Activated T-cell treated with anti-CD3 and anti-CD28 coated beads, Interleukin-2, amount 50 U/mL, for 72 hours (primary cell): ENCODE measurements around the gene STK32B. TPM values are rescaled to one million over a fixed set of nuclear protein-coding genes. Genes with fewer than 3 reads are reported as not detected.
"Not testable (repeated sequence)": the region's sequence is repeated elsewhere in the genome, so short reads cannot be mapped to it uniquely, and the experiment has no call there.

Experiments
- ATAC-seq, 2 donors: fragments of 150-1000 bp; cut with Tn5 transposase; replicated peaks in 1 of 2; 2 replicates each; pipeline ENCODE4 v1.10.0; 2021; ENCODE audit warnings: moderate library complexity in 2 of 2, mild to moderate bottlenecking in 1 of 2
- DNase-seq, 2 donors: peaks; one replicate each; pipeline ENCODE4 v3.0.0; 2021 to 2022; ENCODE audit warnings: mixed read lengths in 1 of 2
- H3K27ac Mint-ChIP-seq: one replicate; pipeline ENCODE4 v1.8.0; 2022; ENCODE audit warnings: mild to moderate bottlenecking, moderate library complexity, mixed read lengths
- H3K27me3 Mint-ChIP-seq: one replicate; pipeline ENCODE4 v1.8.0; 2022; ENCODE audit warnings: low read depth, mixed read lengths
- H3K36me3 Mint-ChIP-seq, 2 donors: one replicate each; pipeline ENCODE4 v1.8.0; 2022; ENCODE audit warnings: mixed read lengths in 2 of 2, mild to moderate bottlenecking in 1 of 2; ENCODE audit not compliant: insufficient read depth in 2 of 2
- H3K4me1 Mint-ChIP-seq: one replicate; pipeline ENCODE4 v1.8.0; 2022; ENCODE audit warnings: low read depth, mixed read lengths
- H3K4me3 Mint-ChIP-seq, 2 donors: one replicate each; pipeline ENCODE4 v1.8.0; 2022; ENCODE audit warnings: mild to moderate bottlenecking in 2 of 2, mixed read lengths in 2 of 2, moderate library complexity in 2 of 2
- H3K9me3 Mint-ChIP-seq, 2 donors: one replicate each; pipeline ENCODE4 v1.8.0; 2022; ENCODE audit warnings: mixed read lengths in 2 of 2
- total RNA-seq, 2 donors: library from RNA; stranded (reverse); gene quantifications; one replicate each; pipeline ENCODE4 v1.2.3, GENCODE V29; 2022

Gene STK32B
- total RNA-seq, 2 donors from 2014 or later, result not detected

- Mint-ChIP-seq H3K9me3 (peaks cover 12 to 16% of the 10 kb centered on the region in 2 donors), H3K36me3 (peaks cover 0 to 4% of the 10 kb centered on the region in 2 donors), H3K4me1 (no peaks in the 10 kb centered on the region), H3K4me3 (no peak overlapping the region), H3K27me3 (no peaks in the 10 kb centered on the region), H3K27ac (no peak overlapping the region)
- no peak for ATAC-seq
- DNase-seq, result no peak
Measured at GRCh38 chr4:5222047-5222446, 170.8 kb downstream of the STK32B start.

- no peak overlapping the region for H3K27ac Mint-ChIP-seq
- no peak for DNase-seq
- no peak for ATAC-seq
- H3K4me3 Mint-ChIP-seq, result no peak overlapping the region
- H3K4me1 Mint-ChIP-seq, result no peaks in the 10 kb centered on the region
- no peaks in the 10 kb centered on the region for H3K27me3 Mint-ChIP-seq
- peaks cover 0 to 4% of the 10 kb centered on the region in 2 donors for H3K36me3 Mint-ChIP-seq
- H3K9me3 Mint-ChIP-seq, result peaks cover 12 to 16% of the 10 kb centered on the region in 2 donors
Measured at GRCh38 chr4:5222951-5223350, 171.7 kb downstream of the STK32B start.

DNA sequence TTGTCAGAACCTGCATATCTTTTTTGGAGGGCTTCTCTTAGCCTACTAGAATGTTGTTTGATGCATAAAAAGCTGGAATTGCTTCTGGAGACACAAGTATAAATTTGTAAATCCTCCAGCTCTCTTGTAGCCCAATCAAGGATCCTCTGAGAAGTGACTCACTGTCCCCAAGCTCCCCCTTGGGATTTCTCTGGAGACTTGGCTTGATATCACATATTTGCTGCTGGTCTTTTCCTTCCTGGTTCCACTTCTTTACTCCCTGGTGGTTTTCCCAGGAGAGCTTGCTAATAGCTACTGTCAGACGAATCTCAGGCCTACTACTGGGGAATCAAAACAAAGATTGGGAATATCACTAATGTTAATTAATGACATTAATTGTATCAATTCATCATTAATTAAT is 173.1 kb downstream of the STK32B start:
- no peak for DNase-seq
- Mint-ChIP-seq H3K36me3 (peaks cover 0 to 4% of the 10 kb centered on the region in 2 donors), H3K27me3 (no peaks in the 10 kb centered on the region)

GRCh38 chr4:5232549-5232948 is 181.3 kb downstream of the STK32B start:
- ATAC-seq (no peak), DNase-seq (no peak)
- peaks cover 4 to 5% of the 10 kb centered on the region in 2 donors for H3K9me3 Mint-ChIP-seq
- H3K27ac Mint-ChIP-seq, result no peak overlapping the region
- H3K36me3 Mint-ChIP-seq, result no peaks in the 10 kb centered on the region
- H3K4me1 Mint-ChIP-seq, result no peaks in the 10 kb centered on the region
- H3K27me3 Mint-ChIP-seq, result no peaks in the 10 kb centered on the region
- no peak overlapping the region for H3K4me3 Mint-ChIP-seq

More for the DNA sequence above, 173.1 kb downstream of the STK32B start:
- ATAC-seq, result no peak
- peaks cover 12 to 16% of the 10 kb centered on the region in 2 donors for H3K9me3 Mint-ChIP-seq
- H3K27ac Mint-ChIP-seq, result no peak overlapping the region
- H3K4me1 Mint-ChIP-seq, result no peaks in the 10 kb centered on the region
- no peak overlapping the region for H3K4me3 Mint-ChIP-seq

DNA sequence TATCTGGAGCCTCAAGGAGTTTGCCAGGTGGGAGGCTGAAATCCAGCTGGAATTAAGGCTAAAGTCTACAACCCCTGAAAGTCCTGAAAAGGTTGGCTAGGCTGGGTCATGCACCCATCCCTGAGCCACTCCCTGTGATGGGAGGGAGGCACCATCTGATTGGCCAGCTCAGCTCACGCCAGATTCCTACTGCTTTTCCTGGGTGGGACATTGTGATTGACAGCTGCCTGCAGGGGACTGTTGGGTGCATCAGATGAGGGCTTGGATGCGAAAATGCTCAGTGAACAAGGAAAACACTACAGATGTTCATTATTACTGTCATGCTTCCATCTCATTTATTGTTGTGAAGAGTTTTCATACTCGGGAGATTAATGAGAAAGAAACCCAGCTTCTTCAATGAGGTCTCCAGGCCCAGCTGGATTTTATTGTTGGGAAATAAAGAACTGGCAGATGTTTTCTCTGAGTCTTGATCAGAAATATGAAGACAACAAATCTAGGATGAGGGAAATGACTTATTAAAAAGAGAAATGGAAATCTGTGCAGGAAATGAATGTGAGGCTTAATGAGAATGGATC is 185.9 kb downstream of the STK32B start:
- ATAC-seq (no peak), DNase-seq (no peak)
- no peak overlapping the region for H3K27ac Mint-ChIP-seq
- peaks cover 4 to 5% of the 10 kb centered on the region in 2 donors for H3K9me3 Mint-ChIP-seq
- no peak overlapping the region for H3K4me3 Mint-ChIP-seq
- H3K27me3 Mint-ChIP-seq, result no peaks in the 10 kb centered on the region
- H3K36me3 Mint-ChIP-seq, result no peaks in the 10 kb centered on the region
- H3K4me1 Mint-ChIP-seq, result no peaks in the 10 kb centered on the region

- H3K4me1 Mint-ChIP-seq, result no peaks in the 10 kb centered on the region
- H3K9me3 Mint-ChIP-seq, result peaks cover 3% of the 10 kb centered on the region in 2 donors
Measured at GRCh38 chr4:5238173-5238572, 186.9 kb downstream of the STK32B start.

GRCh38 chr4:5247061-5247460 is 195.8 kb downstream of the STK32B start:
- H3K27me3 Mint-ChIP-seq, H3K4me3 Mint-ChIP-seq, H3K36me3 Mint-ChIP-seq, H3K27ac Mint-ChIP-seq, DNase-seq, ATAC-seq, H3K9me3 Mint-ChIP-seq, H3K4me1 Mint-ChIP-seq: not testable (repeated sequence)

More at GRCh38 chr4:5238173-5238572, 186.9 kb downstream of the STK32B start:
- ATAC-seq, result no peak
- no peaks in the 10 kb centered on the region for H3K36me3 Mint-ChIP-seq
- H3K27ac Mint-ChIP-seq, result no peak overlapping the region
- no peak for DNase-seq
- no peaks in the 10 kb centered on the region for H3K27me3 Mint-ChIP-seq
- no peak overlapping the region for H3K4me3 Mint-ChIP-seq

- Mint-ChIP-seq H3K27me3 (no peaks in the 10 kb centered on the region), H3K36me3 (no peaks in the 10 kb centered on the region), H3K9me3 (peaks cover 2 to 3% of the 10 kb centered on the region in 2 donors), H3K4me1 (peaks cover 4% of the 10 kb centered on the region), H3K27ac (no peak overlapping the region), H3K4me3 (no peak overlapping the region)
- DNase-seq (no peak), ATAC-seq (no peak)
Measured at GRCh38 chr4:5247735-5248134, 196.5 kb downstream of the STK32B start.

GRCh38 chr4:5249727-5250126 is 198.4 kb downstream of the STK32B start:
- Mint-ChIP-seq H3K27ac (peak overlapping the region; percentile 74), H3K36me3 (no peaks in the 10 kb centered on the region), H3K27me3 (no peaks in the 10 kb centered on the region), H3K9me3 (peaks cover 2 to 3% of the 10 kb centered on the region in 2 donors), H3K4me1 (peaks cover 4% of the 10 kb centered on the region), H3K4me3 (no peak overlapping the region)
- DNase-seq, result no peak
- no peak for ATAC-seq

- H3K27me3 Mint-ChIP-seq, H3K4me3 Mint-ChIP-seq, DNase-seq, ATAC-seq, H3K36me3 Mint-ChIP-seq, H3K4me1 Mint-ChIP-seq, H3K9me3 Mint-ChIP-seq, H3K27ac Mint-ChIP-seq: not testable (repeated sequence)
Measured at GRCh38 chr4:5250536-5250935, 199.3 kb downstream of the STK32B start.

GRCh38 chr4:5256421-5256820 is 205.1 kb downstream of the STK32B start:
- DNase-seq, result no peak
- ATAC-seq, result no peak
- Mint-ChIP-seq H3K36me3 (no peaks in the 10 kb centered on the region), H3K4me1 (no peaks in the 10 kb centered on the region), H3K9me3 (peaks cover 0 to 1% of the 10 kb centered on the region in 2 donors), H3K27ac (no peak overlapping the region), H3K4me3 (no peak overlapping the region), H3K27me3 (no peaks in the 10 kb centered on the region)

GRCh38 chr4:5257086-5257485 is 205.8 kb downstream of the STK32B start:
- ATAC-seq (no peak), DNase-seq (no peak)
- Mint-ChIP-seq H3K4me3 (no peak overlapping the region), H3K27ac (no peak overlapping the region), H3K4me1 (no peaks in the 10 kb centered on the region), H3K36me3 (no peaks in the 10 kb centered on the region), H3K9me3 (peaks cover 0 to 1% of the 10 kb centered on the region in 2 donors), H3K27me3 (no peaks in the 10 kb centered on the region)

DNA sequence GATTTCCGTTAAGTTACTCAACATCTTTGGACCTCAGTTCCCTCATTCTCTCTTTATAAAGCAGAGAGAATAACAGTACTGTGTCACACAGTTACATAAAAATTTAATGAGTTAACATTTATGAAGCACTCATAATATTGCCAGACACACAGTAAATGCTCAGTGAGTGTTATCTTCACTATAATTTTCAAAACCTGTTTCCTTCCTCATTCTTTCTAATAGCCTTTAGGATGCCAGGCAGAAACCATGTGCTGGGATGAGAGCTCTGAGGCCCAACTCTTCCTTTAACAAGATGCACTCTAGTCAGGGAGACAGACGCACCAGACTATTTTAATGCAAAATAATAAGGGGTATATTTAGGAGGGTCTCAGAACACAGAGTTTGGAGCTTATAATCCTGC is 208.2 kb downstream of the STK32B start:
- DNase-seq, result no peak
- no peak overlapping the region for H3K4me3 Mint-ChIP-seq
- H3K36me3 Mint-ChIP-seq, result no peaks in the 10 kb centered on the region
- no peak overlapping the region for H3K27ac Mint-ChIP-seq
- ATAC-seq, result no peak
- peaks cover 0 to 1% of the 10 kb centered on the region in 2 donors for H3K9me3 Mint-ChIP-seq
- no peaks in the 10 kb centered on the region for H3K27me3 Mint-ChIP-seq
- H3K4me1 Mint-ChIP-seq, result no peaks in the 10 kb centered on the region

DNA sequence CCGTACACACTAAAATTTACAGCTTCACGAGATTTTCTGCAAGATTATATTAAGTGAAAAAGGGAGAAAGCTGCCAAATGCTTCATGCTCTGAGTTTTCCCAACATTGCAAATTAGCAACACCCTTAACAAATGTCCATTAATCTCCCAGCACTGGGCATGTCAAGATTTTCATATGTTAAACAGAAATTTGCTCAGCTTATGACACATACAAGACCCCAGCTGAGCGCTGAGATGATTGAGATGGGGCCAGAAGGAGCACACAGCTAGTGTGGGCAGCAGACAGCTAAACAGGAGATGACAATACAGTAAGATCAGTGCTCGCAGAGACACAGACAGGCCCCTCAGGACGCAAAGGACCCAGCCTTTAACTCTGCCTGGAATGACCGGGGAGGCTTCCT is 208.8 kb downstream of the STK32B start:
- ATAC-seq, result no peak
- no peak for DNase-seq
- Mint-ChIP-seq H3K27me3 (no peaks in the 10 kb centered on the region), H3K36me3 (no peaks in the 10 kb centered on the region), H3K27ac (no peak overlapping the region), H3K9me3 (peaks cover 0 to 1% of the 10 kb centered on the region in 2 donors), H3K4me1 (no peaks in the 10 kb centered on the region), H3K4me3 (no peak overlapping the region)
